Measurements from ENCODE around the gene TMEM270. TPM values are rescaled to one million over a fixed set of nuclear protein-coding genes. Genes with fewer than 3 reads are reported as not detected.

The TMEM270 gene, protein sequence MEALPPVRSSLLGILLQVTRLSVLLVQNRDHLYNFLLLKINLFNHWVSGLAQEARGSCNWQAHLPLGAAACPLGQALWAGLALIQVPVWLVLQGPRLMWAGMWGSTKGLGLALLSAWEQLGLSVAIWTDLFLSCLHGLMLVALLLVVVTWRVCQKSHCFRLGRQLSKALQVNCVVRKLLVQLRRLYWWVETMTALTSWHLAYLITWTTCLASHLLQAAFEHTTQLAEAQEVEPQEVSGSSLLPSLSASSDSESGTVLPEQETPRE
- polyA plus RNA-seq, result not detected in 2 replicates
- not detected in 2 replicates for polyA minus RNA-seq

DNA sequence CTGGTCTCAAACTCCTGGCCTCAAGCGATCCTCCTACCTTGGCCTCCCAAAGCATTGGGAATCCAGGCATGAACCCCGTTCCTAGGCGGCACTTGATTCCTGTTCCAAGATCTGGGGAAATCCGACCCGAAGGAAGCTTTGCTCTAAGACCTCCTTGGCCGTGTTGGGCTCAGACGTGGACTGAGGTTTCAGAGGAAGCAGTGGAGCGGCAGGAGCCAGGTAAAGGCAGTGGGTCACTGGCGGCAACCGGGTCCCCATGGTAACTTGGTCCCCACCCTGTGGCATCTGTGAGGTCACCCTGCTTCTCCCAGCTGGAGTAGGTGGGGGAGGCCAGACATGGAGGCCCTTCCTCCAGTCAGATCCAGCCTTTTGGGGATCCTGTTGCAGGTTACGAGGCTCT lies at the start of gene TMEM270:
TMEM270 (plus strand) TSS at position 301 of the 400 bp plus-strand sequence; CDS start at position 337, 36 bp downstream.
- H3K36me3 ChIP-seq (ENCODE audit: insufficient read depth, low read length), result no peaks in the 10 kb centered on the region
- no peaks in the 10 kb centered on the region for H3K79me2 ChIP-seq (replicated peaks; ENCODE audit: insufficient read depth, low read length)

DNA sequence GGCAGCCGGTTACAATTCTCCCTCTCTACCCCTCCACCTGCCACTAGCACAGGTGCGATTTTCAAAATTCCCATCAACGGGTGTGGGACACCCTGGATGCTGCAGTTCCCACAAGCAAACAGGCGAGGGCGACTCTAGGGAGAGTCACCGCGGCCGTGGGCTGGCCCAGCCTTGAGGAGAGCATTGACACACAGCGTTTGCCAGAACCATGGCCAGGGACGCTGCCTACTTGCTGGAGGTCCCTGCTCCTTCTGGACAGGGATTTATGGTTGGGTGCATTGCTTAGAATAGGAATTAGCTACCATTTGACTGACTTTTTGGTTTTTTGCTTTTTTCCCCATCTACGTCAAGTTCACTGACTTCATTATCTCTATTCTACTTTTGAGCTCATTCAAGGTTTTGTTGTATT lies 49.2 kb upstream of the TMEM270 start:
- H3K9me3 ChIP-seq (ENCODE audit: low read length), result no peaks in the 10 kb centered on the region
- H4K20me1 ChIP-seq (ENCODE audit: insufficient read depth), result no peaks in the 10 kb centered on the region
- no peak overlapping the region for H3K4me2 ChIP-seq (ENCODE audit: low read length)
- H2AFZ ChIP-seq (ENCODE audit: low read depth, low read length), result no peak overlapping the region
- no peak overlapping the region for H3K9ac ChIP-seq (ENCODE audit: low read length)
- H3F3A ChIP-seq (ENCODE audit: insufficient read depth, low read length, poor library complexity, severe bottlenecking), result no peaks in the 10 kb centered on the region
- H3K36me3 ChIP-seq (ENCODE audit: insufficient read depth, low read length), result no peaks in the 10 kb centered on the region
- H3K9me2 ChIP-seq (ENCODE audit: insufficient read depth, low read length), result no peaks in the 10 kb centered on the region
- no peak overlapping the region for H3K27ac ChIP-seq (ENCODE audit: low read length)
- H3K4me3 ChIP-seq (ENCODE audit: low read length), result no peak overlapping the region
- no peaks in the 10 kb centered on the region for H3K27me3 ChIP-seq (ENCODE audit: insufficient read depth, low read depth, low read length)
- no peaks in the 10 kb centered on the region for H3K79me2 ChIP-seq (replicated peaks; ENCODE audit: insufficient read depth, low read length)
- TF ChIP-seq SMC3 (conservative IDR thresholded peaks at IDR 0.05; ENCODE audit: poor library complexity) (no peak), EZH2 (IDR thresholded peaks at IDR 0.05; ENCODE audit: borderline replicate concordance, insufficient read depth, low read length, poor library complexity, severe bottlenecking) (no peak), RAD21 (conservative IDR thresholded peaks at IDR 0.05) (no peak), EP300 (conservative IDR thresholded peaks at IDR 0.05; ENCODE audit: poor library complexity, severe bottlenecking) (no peak), TAF1 (IDR thresholded peaks at IDR 0.05; ENCODE audit: low read depth) (no peak)

More for the DNA sequence above, at the start of gene TMEM270:
- H3K9me3 ChIP-seq (ENCODE audit: low read length), result no peaks in the 10 kb centered on the region
- no peaks in the 10 kb centered on the region for H3K27me3 ChIP-seq (ENCODE audit: insufficient read depth, low read depth, low read length)
- H3K4me3 ChIP-seq (ENCODE audit: low read length), result no peak within 1 kb of the TSS
- no peak within 1 kb of the TSS for H3K27ac ChIP-seq (ENCODE audit: low read length)
- H2AFZ ChIP-seq (ENCODE audit: low read depth, low read length), result no peak within 1 kb of the TSS
- H3K4me2 ChIP-seq (ENCODE audit: low read length), result no peak within 1 kb of the TSS
- no peak within 1 kb of the TSS for H3K9ac ChIP-seq (ENCODE audit: low read length)
- H4K20me1 ChIP-seq (ENCODE audit: insufficient read depth), result no peaks in the 10 kb centered on the region
- no peaks in the 10 kb centered on the region for H3K9me2 ChIP-seq (ENCODE audit: insufficient read depth, low read length)
- TF ChIP-seq, protein P1, sequence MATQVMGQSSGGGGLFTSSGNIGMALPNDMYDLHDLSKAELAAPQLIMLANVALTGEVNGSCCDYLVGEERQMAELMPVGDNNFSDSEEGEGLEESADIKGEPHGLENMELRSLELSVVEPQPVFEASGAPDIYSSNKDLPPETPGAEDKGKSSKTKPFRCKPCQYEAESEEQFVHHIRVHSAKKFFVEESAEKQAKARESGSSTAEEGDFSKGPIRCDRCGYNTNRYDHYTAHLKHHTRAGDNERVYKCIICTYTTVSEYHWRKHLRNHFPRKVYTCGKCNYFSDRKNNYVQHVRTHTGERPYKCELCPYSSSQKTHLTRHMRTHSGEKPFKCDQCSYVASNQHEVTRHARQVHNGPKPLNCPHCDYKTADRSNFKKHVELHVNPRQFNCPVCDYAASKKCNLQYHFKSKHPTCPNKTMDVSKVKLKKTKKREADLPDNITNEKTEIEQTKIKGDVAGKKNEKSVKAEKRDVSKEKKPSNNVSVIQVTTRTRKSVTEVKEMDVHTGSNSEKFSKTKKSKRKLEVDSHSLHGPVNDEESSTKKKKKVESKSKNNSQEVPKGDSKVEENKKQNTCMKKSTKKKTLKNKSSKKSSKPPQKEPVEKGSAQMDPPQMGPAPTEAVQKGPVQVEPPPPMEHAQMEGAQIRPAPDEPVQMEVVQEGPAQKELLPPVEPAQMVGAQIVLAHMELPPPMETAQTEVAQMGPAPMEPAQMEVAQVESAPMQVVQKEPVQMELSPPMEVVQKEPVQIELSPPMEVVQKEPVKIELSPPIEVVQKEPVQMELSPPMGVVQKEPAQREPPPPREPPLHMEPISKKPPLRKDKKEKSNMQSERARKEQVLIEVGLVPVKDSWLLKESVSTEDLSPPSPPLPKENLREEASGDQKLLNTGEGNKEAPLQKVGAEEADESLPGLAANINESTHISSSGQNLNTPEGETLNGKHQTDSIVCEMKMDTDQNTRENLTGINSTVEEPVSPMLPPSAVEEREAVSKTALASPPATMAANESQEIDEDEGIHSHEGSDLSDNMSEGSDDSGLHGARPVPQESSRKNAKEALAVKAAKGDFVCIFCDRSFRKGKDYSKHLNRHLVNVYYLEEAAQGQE (IDR thresholded peaks at IDR 0.05; ENCODE audit: borderline replicate concordance), result no peak
- no peak for TF ChIP-seq MXI1 (conservative IDR thresholded peaks at IDR 0.05; ENCODE audit: poor library complexity, severe bottlenecking)
- no peak for TF ChIP-seq EZH2 (IDR thresholded peaks at IDR 0.05; ENCODE audit: borderline replicate concordance, insufficient read depth, low read length, poor library complexity, severe bottlenecking)
- no peak for TF ChIP-seq EP300 (conservative IDR thresholded peaks at IDR 0.05; ENCODE audit: poor library complexity, severe bottlenecking)
- no peak for TF ChIP-seq RAD21 (conservative IDR thresholded peaks at IDR 0.05)
- TF ChIP-seq TAF1 (IDR thresholded peaks at IDR 0.05; ENCODE audit: low read depth), result no peak
- no peak for TF ChIP-seq SMC3 (conservative IDR thresholded peaks at IDR 0.05; ENCODE audit: poor library complexity)
- TF ChIP-seq, protein P2, sequence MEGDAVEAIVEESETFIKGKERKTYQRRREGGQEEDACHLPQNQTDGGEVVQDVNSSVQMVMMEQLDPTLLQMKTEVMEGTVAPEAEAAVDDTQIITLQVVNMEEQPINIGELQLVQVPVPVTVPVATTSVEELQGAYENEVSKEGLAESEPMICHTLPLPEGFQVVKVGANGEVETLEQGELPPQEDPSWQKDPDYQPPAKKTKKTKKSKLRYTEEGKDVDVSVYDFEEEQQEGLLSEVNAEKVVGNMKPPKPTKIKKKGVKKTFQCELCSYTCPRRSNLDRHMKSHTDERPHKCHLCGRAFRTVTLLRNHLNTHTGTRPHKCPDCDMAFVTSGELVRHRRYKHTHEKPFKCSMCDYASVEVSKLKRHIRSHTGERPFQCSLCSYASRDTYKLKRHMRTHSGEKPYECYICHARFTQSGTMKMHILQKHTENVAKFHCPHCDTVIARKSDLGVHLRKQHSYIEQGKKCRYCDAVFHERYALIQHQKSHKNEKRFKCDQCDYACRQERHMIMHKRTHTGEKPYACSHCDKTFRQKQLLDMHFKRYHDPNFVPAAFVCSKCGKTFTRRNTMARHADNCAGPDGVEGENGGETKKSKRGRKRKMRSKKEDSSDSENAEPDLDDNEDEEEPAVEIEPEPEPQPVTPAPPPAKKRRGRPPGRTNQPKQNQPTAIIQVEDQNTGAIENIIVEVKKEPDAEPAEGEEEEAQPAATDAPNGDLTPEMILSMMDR (IDR thresholded peaks at IDR 0.05; ENCODE audit: poor library complexity, severe bottlenecking), result no peak
- TF ChIP-seq POLR2AphosphoS5 (IDR thresholded peaks at IDR 0.05), result no peak
- no peaks in the 10 kb centered on the region for H3F3A ChIP-seq (ENCODE audit: insufficient read depth, low read length, poor library complexity, severe bottlenecking)

Data from neural cell (in vitro differentiated cells).